ENCODE measurements around the gene ZBTB20.
"Not testable (repeated sequence)": the region's sequence is repeated elsewhere in the genome, so short reads cannot be mapped to it uniquely, and the experiment has no call there.

Gene ZBTB20

DNA sequence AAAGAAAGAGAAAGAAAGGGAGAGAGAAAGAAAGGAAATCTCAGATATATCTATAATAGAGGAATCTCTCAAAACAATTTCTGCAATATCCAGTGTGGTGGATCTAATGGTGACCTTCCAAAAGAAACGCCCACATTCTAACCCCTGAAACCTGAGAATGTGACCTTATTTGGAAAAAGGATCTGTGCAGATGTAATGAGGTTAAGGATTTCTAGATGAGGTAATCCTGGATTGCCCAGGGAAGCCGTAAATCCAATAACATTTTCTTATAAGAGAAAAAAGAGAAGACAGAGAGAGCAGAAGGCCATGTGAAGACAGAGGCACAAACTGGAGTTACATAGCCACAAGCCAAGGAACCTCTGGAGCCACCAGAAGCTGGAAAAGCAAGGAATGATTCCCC, 307.6 kb downstream of the ZBTB20 start:
- no peak for DNase-seq (ENCODE audit: low read depth, low spot score)
- no CpG with 5 or more reads among the region's 2 CpGs for WGBS (ENCODE audit: insufficient coverage, insufficient read length)
- Histone ChIP-seq H3K4me1 (ENCODE audit: control insufficient read depth, insufficient read depth, low read length) (no peaks in the 10 kb centered on the region), H3K4me3 (ENCODE audit: low read length) (no peak overlapping the region), H3K27ac (ENCODE audit: low read length) (no peak overlapping the region), H3K27me3 (ENCODE audit: control insufficient read depth, insufficient read depth, low read length) (no peaks in the 10 kb centered on the region), H3K36me3 (ENCODE audit: control insufficient read depth, insufficient read depth, low read length) (no peaks in the 10 kb centered on the region), H3K9me3 (ENCODE audit: control insufficient read depth, insufficient read depth, low read length) (no peaks in the 10 kb centered on the region)

DNA sequence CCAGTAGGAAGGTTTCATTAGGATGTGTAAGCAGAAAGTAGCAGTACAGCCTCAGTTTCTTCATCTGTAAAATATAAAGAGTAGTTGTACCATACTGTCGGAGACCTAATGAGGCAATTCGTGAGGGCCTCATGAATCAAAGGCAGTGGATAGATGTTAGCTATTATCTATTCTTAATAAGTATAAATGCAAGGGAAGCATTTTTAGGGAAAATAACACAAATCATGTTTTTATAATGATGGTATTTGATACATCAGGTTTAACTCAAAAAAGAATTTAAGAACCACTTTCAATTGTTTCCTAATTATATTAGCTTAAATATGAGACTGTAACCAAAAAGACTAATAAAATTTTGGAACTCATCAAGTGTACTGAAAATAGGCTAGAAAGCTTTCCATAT, 309.1 kb downstream of the ZBTB20 start:
- H3K4me3 ChIP-seq (ENCODE audit: low read length) = no peak overlapping the region
- no peaks in the 10 kb centered on the region for H3K4me1 ChIP-seq (ENCODE audit: control insufficient read depth, insufficient read depth, low read length)
- H3K27me3 ChIP-seq (ENCODE audit: control insufficient read depth, insufficient read depth, low read length) = no peaks in the 10 kb centered on the region
- no peaks in the 10 kb centered on the region for H3K9me3 ChIP-seq (ENCODE audit: control insufficient read depth, insufficient read depth, low read length)
- no CpG with 5 or more reads among the region's 2 CpGs for WGBS (ENCODE audit: insufficient coverage, insufficient read length)
- no peak overlapping the region for H3K27ac ChIP-seq (ENCODE audit: low read length)
- no peak for DNase-seq (ENCODE audit: low read depth, low spot score)
- no peaks in the 10 kb centered on the region for H3K36me3 ChIP-seq (ENCODE audit: control insufficient read depth, insufficient read depth, low read length)

DNA sequence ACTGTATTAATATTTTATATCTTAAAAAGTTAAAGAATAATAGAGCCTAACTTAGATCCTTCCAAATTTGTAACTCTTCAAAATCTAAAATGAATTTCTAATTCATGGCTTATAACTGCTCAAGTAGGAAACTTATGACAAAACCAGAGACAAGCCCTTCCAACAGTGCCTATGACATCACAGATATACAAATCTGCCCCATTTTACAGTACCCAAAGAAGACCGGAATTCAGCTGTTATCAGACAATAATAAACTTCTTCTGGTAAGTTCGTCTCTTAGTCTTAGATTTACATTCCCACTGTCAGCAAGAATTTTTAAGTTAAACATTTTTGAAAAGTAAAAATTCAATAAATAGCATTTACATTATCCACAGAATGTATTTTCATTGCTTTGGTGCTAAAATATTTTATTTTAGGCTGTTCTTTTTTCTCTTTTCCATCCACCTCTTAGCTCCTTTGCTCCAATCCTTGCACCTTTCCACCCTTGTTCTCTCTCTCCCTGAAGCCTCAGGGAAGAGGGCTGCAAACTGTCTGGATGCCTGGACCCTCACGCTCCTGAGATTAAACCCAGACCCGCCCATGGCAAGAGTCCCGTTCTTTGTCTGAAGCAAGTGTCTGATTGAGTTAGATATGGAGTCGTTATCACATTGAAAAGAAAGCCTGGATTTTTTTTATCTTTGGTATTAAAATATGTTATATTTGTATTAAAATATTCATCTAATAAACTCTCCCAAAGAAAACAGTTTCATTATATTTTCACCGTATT, 312.7 kb downstream of the ZBTB20 start:
- Histone ChIP-seq H3K4me3 (ENCODE audit: low read length) (no peak overlapping the region), H3K4me1 (ENCODE audit: control insufficient read depth, insufficient read depth, low read length) (no peaks in the 10 kb centered on the region), H3K27ac (ENCODE audit: low read length) (no peak overlapping the region), H3K9me3 (ENCODE audit: control insufficient read depth, insufficient read depth, low read length) (no peaks in the 10 kb centered on the region), H3K36me3 (ENCODE audit: control insufficient read depth, insufficient read depth, low read length) (no peaks in the 10 kb centered on the region), H3K27me3 (ENCODE audit: control insufficient read depth, insufficient read depth, low read length) (no peaks in the 10 kb centered on the region)
- WGBS (ENCODE audit: insufficient coverage, insufficient read length) = no CpG with 5 or more reads among the region's 7 CpGs
- DNase-seq (ENCODE audit: low read depth, low spot score) = no peak

DNA sequence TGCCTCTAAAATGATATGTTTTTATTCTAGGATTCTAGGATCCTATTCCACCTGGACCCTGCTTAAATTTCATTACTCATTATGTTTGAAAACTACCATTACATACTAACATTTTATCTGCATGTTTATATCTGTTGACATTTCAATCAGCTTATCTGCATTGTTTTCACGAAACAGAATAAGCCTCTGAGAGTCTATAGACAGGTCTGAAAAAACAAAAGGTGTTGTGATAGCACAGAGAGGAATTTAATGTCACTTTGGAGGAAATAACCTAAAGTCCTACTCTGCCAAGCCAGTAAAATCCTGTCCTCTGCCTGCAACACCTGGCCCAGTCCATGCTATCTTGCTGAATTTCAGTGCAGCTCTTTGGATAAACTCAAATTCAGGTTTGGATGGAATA, 315.2 kb downstream of the ZBTB20 start:
- no peaks in the 10 kb centered on the region for H3K9me3 ChIP-seq (ENCODE audit: control insufficient read depth, insufficient read depth, low read length)
- no peaks in the 10 kb centered on the region for H3K27me3 ChIP-seq (ENCODE audit: control insufficient read depth, insufficient read depth, low read length)
- no peak overlapping the region for H3K4me3 ChIP-seq (ENCODE audit: low read length)
- DNase-seq (ENCODE audit: low read depth, low spot score) = no peak
- no peaks in the 10 kb centered on the region for H3K4me1 ChIP-seq (ENCODE audit: control insufficient read depth, insufficient read depth, low read length)
- WGBS (ENCODE audit: insufficient coverage, insufficient read length) = no CpG with 5 or more reads among the region's 1 CpG
- H3K27ac ChIP-seq (ENCODE audit: low read length) = no peak overlapping the region
- no peaks in the 10 kb centered on the region for H3K36me3 ChIP-seq (ENCODE audit: control insufficient read depth, insufficient read depth, low read length)

DNA sequence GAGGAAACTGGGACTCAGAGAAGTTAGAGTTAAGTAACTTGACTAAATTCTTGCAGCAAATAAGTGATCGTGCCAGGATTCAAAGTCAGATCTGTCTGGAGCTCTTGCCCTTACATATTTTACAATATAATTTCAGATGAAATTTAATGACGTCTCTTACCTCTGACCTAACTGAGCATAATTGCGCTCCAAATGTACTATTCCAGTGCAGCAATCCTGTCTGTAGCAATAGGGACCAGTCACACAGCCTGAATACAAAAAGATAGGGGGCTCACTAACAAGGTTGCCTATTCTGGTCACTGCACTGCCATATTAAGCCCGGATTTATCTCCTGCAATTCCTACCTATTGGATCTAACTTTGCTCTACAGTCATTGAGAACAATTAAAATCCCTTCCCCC, 316.4 kb downstream of the ZBTB20 start:
- H3K4me3 ChIP-seq (ENCODE audit: low read length) = no peak overlapping the region
- no CpG with 5 or more reads among the region's 4 CpGs for WGBS (ENCODE audit: insufficient coverage, insufficient read length)
- no peak for DNase-seq (ENCODE audit: low read depth, low spot score)
- no peaks in the 10 kb centered on the region for H3K4me1 ChIP-seq (ENCODE audit: control insufficient read depth, insufficient read depth, low read length)
- no peaks in the 10 kb centered on the region for H3K36me3 ChIP-seq (ENCODE audit: control insufficient read depth, insufficient read depth, low read length)
- H3K9me3 ChIP-seq (ENCODE audit: control insufficient read depth, insufficient read depth, low read length) = no peaks in the 10 kb centered on the region
- H3K27me3 ChIP-seq (ENCODE audit: control insufficient read depth, insufficient read depth, low read length) = no peaks in the 10 kb centered on the region
- H3K27ac ChIP-seq (ENCODE audit: low read length) = no peak overlapping the region

DNA sequence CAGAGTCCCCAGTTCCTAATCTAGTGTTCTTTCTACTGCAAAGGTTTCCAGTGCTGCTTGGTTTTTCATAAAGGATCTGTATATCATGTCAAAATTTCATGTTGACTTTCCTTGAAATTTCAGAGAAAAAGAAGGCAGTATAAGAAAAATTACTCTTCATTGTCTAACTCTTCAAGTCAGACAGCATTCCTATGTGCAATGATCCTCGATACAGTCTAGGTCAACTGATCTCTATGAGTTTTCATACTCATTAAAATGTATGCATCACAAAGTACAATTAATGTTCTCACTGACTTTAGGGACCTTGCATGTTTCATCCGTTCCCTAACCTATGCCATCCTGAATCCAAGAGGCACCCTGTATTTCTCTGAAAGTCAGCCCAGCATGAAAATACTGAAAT, 317.3 kb downstream of the ZBTB20 start:
- no peaks in the 10 kb centered on the region for H3K36me3 ChIP-seq (ENCODE audit: control insufficient read depth, insufficient read depth, low read length)
- no peak overlapping the region for H3K4me3 ChIP-seq (ENCODE audit: low read length)
- no peaks in the 10 kb centered on the region for H3K9me3 ChIP-seq (ENCODE audit: control insufficient read depth, insufficient read depth, low read length)
- no CpG with 5 or more reads among the region's 2 CpGs for WGBS (ENCODE audit: insufficient coverage, insufficient read length)
- no peak overlapping the region for H3K27ac ChIP-seq (ENCODE audit: low read length)
- no peak for DNase-seq (ENCODE audit: low read depth, low spot score)
- no peaks in the 10 kb centered on the region for H3K27me3 ChIP-seq (ENCODE audit: control insufficient read depth, insufficient read depth, low read length)
- H3K4me1 ChIP-seq (ENCODE audit: control insufficient read depth, insufficient read depth, low read length) = no peaks in the 10 kb centered on the region

DNA sequence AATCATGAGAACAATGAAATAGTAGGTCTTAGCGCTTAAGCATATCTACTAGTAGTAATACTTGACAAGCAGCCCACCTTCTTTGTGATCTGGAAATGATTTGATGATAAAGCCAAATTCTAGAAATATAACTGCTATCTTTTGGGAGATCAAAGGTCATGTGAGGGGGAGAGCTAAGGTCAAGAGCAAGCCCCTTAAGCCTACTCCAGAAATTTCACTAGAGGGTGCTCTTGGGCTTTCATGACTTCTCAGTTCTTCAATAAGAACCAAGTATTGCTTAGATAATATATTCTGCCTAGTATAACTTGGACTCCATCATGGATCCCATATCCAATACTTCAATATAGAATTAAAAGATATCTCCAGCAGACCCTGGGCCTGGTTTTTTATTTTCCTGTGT, 319.6 kb downstream of the ZBTB20 start:
- Histone ChIP-seq H3K27ac (ENCODE audit: low read length) (no peak overlapping the region), H3K36me3 (ENCODE audit: control insufficient read depth, insufficient read depth, low read length) (no peaks in the 10 kb centered on the region), H3K4me3 (ENCODE audit: low read length) (no peak overlapping the region), H3K27me3 (ENCODE audit: control insufficient read depth, insufficient read depth, low read length) (no peaks in the 10 kb centered on the region), H3K4me1 (ENCODE audit: control insufficient read depth, insufficient read depth, low read length) (no peaks in the 10 kb centered on the region), H3K9me3 (ENCODE audit: control insufficient read depth, insufficient read depth, low read length) (no peaks in the 10 kb centered on the region)
- WGBS (ENCODE audit: insufficient coverage, insufficient read length) = no CpG with 5 or more reads among the region's 1 CpG
- DNase-seq (ENCODE audit: low read depth, low spot score) = peak; percentile 16

DNA sequence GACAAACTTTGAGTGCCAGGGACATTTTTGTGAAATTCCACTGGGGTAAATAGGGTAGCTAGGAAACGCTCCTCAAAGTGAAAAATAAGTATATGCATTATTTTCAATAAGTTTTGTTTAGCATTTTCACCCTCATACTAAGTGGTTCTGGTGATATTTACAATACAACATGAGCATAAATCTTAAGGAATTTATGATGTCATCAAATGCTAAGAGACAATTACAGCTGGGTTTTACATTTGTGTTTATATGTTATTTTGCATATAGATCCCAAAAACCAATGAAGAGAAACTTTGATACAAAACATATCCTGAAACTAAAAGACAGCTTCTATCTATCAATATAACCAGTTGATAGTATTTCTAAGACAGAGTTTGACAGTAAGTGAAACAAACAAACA, 323.1 kb downstream of the ZBTB20 start:
- no peak overlapping the region for H3K4me3 ChIP-seq (ENCODE audit: low read length)
- no CpG with 5 or more reads among the region's 1 CpG for WGBS (ENCODE audit: insufficient coverage, insufficient read length)
- H3K27ac ChIP-seq (ENCODE audit: low read length) = no peak overlapping the region
- no peak for DNase-seq (ENCODE audit: low read depth, low spot score)
- H3K9me3 ChIP-seq (ENCODE audit: control insufficient read depth, insufficient read depth, low read length) = no peaks in the 10 kb centered on the region
- H3K4me1 ChIP-seq (ENCODE audit: control insufficient read depth, insufficient read depth, low read length) = no peaks in the 10 kb centered on the region
- H3K27me3 ChIP-seq (ENCODE audit: control insufficient read depth, insufficient read depth, low read length) = no peaks in the 10 kb centered on the region
- no peaks in the 10 kb centered on the region for H3K36me3 ChIP-seq (ENCODE audit: control insufficient read depth, insufficient read depth, low read length)

DNA sequence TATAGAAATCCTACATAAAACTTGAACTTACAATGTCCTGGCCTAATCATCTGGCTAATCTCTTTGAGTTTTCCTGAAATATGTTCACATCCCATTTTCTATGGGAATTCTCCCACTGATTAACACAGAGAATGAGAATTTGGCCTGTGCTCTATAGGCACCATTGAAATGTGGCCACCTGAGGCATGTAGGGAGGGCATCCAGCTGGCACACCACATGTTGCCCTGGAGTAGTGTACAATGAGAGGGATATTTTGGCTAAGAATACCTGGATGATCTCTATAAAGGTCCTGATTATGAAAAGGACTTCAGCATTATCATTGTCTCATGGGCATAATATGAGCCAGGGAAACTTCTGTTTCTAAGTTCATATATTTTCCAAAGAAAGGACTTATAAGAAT, 324.0 kb downstream of the ZBTB20 start:
- DNase-seq (ENCODE audit: low read depth, low spot score) = no peak
- Histone ChIP-seq H3K9me3 (ENCODE audit: control insufficient read depth, insufficient read depth, low read length) (no peaks in the 10 kb centered on the region), H3K27me3 (ENCODE audit: control insufficient read depth, insufficient read depth, low read length) (no peaks in the 10 kb centered on the region), H3K4me3 (ENCODE audit: low read length) (no peak overlapping the region), H3K36me3 (ENCODE audit: control insufficient read depth, insufficient read depth, low read length) (no peaks in the 10 kb centered on the region), H3K4me1 (ENCODE audit: control insufficient read depth, insufficient read depth, low read length) (no peaks in the 10 kb centered on the region), H3K27ac (ENCODE audit: low read length) (no peak overlapping the region)

DNA sequence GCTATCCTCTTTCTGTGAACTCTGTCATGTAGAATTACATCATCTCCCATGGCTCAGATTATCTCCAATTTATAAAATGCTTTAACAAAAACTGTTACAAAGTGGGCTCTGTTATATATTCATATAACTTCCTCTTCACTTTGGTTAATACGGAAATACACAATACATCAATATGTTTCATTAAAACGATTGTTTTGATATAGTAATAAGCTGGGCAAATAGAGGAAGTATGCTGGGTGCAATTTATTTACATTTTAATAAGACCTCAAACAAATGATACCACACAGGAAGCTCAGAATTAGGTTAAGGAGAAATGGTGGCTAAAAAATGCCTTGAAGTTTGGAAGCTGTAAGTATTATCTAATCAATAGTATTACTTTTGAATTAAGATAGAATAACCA, 331.0 kb downstream of the ZBTB20 start:
- H3K4me1 ChIP-seq (ENCODE audit: control insufficient read depth, insufficient read depth, low read length) = no peaks in the 10 kb centered on the region
- H3K9me3 ChIP-seq (ENCODE audit: control insufficient read depth, insufficient read depth, low read length) = no peaks in the 10 kb centered on the region
- H3K27me3 ChIP-seq (ENCODE audit: control insufficient read depth, insufficient read depth, low read length) = no peaks in the 10 kb centered on the region
- H3K27ac ChIP-seq (ENCODE audit: low read length) = no peak overlapping the region
- H3K36me3 ChIP-seq (ENCODE audit: control insufficient read depth, insufficient read depth, low read length) = no peaks in the 10 kb centered on the region
- no peak overlapping the region for H3K4me3 ChIP-seq (ENCODE audit: low read length)
- no peak for DNase-seq (ENCODE audit: low read depth, low spot score)
- WGBS (ENCODE audit: insufficient coverage, insufficient read length) = no CpG with 5 or more reads among the region's 2 CpGs

DNA sequence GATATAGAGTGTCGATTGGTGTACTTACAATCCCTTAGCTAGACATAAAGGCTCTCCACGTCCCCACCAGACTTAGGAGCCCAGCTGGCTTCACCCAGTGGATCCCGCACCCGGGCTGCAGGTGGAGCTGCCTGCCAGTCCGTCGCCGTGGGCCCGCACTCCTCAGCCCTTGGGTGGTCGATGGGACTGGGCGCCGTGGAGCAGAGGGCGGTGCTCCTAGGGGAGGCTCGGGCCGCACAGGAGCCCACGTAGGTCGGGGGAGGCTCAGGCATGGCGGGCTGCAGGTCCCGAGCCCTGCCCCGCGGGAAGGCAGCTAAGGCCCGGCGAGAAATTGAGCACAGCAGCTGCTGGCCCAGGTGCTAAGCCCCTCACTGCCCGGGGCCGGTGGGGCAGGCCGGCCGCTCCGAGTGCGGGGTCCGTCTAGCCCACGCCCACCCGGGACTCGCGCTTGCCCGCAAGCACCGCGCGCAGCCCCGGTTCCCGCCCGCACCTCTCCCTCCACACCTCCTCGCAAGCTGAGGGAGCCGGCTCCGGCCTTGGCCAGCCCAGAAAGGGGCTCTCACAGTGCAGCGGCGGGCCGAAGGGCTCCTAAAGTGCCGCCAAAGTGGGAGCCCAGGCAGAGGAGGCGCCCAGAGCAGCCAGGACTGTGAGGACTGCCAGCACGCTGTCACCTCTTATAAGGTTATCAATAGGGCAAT, 334.4 kb downstream of the ZBTB20 start:
- not testable (repeated sequence) for H3K9me3 ChIP-seq (ENCODE audit: control insufficient read depth, insufficient read depth, low read length); H3K36me3 ChIP-seq (ENCODE audit: control insufficient read depth, insufficient read depth, low read length); H3K4me3 ChIP-seq (ENCODE audit: low read length); H3K27me3 ChIP-seq (ENCODE audit: control insufficient read depth, insufficient read depth, low read length); H3K27ac ChIP-seq (ENCODE audit: low read length); DNase-seq (ENCODE audit: low read depth, low spot score); H3K4me1 ChIP-seq (ENCODE audit: control insufficient read depth, insufficient read depth, low read length)
- no CpG with 5 or more reads among the region's 49 CpGs for WGBS (ENCODE audit: insufficient coverage, insufficient read length)
